ENCODE measurements around the gene FOXO1. TPM values are rescaled to one million over a fixed set of nuclear protein-coding genes. Genes with fewer than 3 reads are reported as not detected.

FOXO1 gene
- total RNA-seq, 4 donors from 2014 or later = 65.7 to 111 (median 87.5) TPM

DNA sequence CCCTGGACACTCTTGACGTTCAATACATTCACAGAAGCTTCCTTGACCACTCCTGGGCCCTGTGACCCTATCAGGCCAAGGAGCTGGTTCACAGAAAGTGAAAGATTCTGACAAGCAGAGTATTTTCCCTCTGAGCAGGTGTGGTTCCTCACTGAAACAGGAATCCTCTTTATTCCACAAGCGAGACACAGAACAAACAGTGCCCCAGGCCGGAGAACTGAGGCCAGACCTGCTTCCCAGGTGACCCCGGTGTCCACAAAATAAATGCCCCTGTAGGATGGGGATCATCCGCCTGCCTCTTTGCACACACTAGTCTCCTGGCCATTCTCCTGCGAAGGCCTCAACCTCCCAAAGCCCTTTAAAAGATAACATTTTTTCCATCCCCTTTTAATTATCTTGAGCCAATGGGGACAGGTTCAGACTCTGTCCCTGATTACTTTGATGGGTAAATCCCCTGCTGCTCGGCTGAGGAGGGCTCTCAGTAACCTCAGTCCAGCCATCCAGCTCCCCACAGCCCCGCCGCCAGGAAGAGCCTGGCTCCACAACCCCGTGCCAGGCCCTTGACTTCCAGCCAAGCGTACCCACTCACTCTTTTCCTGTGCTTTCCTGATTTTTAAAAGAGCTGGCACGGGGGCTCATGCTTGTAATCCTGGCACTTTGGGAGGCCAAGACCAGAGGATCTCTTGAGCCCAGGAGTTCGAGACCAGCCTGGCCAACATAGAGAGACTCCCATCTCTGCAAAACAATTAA lies 129.1 kb downstream of the FOXO1 start:
- DNase-seq (ENCODE audit: low spot score) = no peak
- TF ChIP-seq, protein P1, sequence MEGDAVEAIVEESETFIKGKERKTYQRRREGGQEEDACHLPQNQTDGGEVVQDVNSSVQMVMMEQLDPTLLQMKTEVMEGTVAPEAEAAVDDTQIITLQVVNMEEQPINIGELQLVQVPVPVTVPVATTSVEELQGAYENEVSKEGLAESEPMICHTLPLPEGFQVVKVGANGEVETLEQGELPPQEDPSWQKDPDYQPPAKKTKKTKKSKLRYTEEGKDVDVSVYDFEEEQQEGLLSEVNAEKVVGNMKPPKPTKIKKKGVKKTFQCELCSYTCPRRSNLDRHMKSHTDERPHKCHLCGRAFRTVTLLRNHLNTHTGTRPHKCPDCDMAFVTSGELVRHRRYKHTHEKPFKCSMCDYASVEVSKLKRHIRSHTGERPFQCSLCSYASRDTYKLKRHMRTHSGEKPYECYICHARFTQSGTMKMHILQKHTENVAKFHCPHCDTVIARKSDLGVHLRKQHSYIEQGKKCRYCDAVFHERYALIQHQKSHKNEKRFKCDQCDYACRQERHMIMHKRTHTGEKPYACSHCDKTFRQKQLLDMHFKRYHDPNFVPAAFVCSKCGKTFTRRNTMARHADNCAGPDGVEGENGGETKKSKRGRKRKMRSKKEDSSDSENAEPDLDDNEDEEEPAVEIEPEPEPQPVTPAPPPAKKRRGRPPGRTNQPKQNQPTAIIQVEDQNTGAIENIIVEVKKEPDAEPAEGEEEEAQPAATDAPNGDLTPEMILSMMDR (IDR thresholded peaks at IDR 0.05) = no peak
- ATAC-seq (ENCODE audit: low FRiP score) = no peak

DNA sequence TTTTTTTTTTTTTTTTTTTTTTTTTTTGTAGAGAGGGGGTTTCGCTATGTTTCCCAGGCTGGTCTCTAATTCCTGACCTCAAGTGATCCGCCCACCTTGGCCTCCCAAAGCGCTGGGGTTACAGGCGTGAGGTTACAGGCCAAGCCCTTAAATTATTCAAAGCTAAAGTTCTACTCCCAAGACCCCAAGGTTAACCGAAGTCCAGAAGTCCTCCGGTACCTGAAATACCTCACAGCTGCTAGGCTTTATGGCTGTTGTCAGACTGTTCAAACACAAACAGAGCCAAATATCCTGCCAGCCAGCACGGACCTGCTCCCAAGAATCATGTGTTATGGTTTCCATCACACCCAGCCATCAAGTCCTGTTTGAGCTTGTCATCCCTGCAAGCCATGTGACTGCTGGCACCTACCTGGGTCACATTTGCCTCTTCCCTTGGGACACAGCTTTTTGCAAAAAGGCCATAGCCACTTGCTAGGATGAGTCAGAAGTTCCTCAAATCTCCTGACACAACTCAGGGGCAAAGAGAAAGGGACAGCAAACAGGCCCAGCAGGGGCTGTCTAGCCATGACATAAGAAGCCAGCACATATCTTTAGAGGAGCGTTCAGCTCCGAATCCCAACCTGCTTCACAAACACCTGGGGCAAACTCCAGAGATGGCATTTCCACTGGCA lies 129.9 kb downstream of the FOXO1 start:
- ATAC-seq (ENCODE audit: low FRiP score) = no peak
- no peak for DNase-seq (ENCODE audit: low spot score)
- TF ChIP-seq, protein P1 (IDR thresholded peaks at IDR 0.05) = no peak

DNA sequence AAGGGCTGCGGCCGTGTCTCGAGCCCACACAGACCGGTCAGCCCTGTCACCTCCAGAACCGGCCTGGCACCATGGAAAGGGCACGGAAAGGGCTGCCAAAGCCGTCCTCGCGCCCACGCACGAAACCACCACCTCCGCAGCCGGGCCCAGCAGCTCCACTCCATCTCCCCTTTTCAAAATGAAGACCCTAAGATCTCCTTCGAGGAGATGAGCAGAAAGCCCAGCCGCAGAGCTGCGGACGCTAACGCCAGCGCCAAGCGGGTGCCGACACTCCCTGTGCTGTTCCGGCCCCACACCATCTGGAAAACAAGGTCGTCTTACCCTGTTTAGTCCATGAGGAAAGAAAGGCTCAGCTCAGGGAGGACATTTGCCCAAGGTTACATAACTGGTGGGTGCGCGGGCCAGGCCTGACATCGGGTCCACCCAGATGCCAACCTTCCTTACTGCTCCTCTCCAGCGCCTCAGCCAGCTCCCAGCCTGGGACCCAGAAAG lies 131.1 kb downstream of the FOXO1 start:
- DNase-seq (ENCODE audit: low spot score) (no peak), ATAC-seq (ENCODE audit: low FRiP score) (no peak)
- TF ChIP-seq, protein P1 (IDR thresholded peaks at IDR 0.05) = no peak

DNA sequence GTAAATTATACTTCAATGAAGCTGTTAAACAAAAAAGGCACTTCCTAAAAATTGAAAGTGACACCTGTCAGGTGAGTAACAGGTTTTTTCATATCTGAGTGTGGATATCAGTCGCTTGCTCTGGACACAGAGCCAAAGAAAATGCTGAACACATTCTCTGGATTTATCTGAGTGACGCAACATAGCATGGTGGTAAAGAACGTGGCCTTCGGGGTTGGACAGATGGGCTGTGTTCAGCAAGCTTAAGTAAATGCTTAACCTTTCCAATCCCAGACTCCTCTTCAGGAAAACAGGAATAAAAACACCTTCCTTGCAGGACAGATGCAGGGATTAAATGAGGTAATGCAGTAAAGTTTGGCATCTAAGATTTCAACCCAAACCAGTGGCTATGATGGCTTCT lies 132.0 kb downstream of the FOXO1 start:
- TF ChIP-seq, protein P1 (IDR thresholded peaks at IDR 0.05) = no peak
- DNase-seq (ENCODE audit: low spot score) = no peak
- ATAC-seq (ENCODE audit: low FRiP score) = no peak

DNA sequence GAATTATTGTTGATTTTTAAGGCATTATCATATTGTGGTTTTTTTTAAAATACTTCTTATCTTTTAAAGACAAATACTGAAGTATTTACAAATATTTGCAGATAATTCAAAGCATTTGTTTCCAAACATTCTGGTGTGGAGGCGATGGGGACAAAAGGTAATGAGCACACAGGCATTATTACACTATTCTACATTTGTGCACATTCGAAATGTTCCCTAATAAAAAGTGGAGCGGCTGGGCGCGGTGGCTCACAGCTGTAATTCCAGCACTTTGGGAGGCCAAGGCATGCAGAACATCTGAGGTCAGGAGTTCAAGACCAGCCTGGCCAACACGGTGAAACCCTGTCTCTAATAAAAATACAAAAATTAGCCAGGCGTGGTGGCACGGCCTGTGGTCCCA lies 133.4 kb downstream of the FOXO1 start:
- ATAC-seq (ENCODE audit: low FRiP score) (no peak), DNase-seq (ENCODE audit: low spot score) (no peak)
- TF ChIP-seq, protein P1 (IDR thresholded peaks at IDR 0.05) = no peak

DNA sequence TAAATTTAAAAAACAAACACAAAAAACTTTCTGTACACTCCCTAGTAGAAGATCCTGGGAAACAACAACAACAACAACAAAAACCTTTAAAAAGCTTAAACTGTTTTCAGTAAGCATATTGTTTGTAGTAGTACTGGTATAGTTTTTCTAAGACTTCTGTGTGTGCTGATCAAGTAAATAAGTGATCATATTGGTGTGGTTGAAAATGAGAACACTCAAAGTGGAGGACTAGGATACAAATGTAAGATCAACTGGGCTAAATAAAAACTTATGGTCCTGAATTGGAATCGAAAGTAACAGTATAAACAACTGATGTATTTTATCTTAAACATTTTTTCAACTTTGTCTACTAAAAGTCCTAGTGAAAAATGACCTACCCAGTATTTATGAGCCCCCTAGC lies 135.5 kb downstream of the FOXO1 start:
- ATAC-seq (ENCODE audit: low FRiP score) (no peak), DNase-seq (ENCODE audit: low spot score) (no peak)
- TF ChIP-seq, protein P1 (IDR thresholded peaks at IDR 0.05) = no peak

All from omental fat pad (tissue), 4 donors.